GM19193 (cell line): ENCODE results near the gene CELSR1.

Experiments used
- POLR2A ChIP-seq: IDR thresholded peaks from 4 replicates; pipeline ENCODE4 v1.6.1; 2011; ENCODE audit not compliant: insufficient read depth, insufficient read length; ENCODE audit errors: extremely low read depth

CELSR1 gene

GRCh38 chr22:46401370-46401769, 136.1 kb downstream of the CELSR1 start:
- TF ChIP-seq POLR2A = no peak

GRCh38 chr22:46399251-46400024, 138.0 kb downstream of the CELSR1 start:
- no peak for TF ChIP-seq POLR2A

- no peak for TF ChIP-seq POLR2A
Observed at GRCh38 chr22:46397951-46398350, 139.5 kb downstream of the CELSR1 start.

DNA sequence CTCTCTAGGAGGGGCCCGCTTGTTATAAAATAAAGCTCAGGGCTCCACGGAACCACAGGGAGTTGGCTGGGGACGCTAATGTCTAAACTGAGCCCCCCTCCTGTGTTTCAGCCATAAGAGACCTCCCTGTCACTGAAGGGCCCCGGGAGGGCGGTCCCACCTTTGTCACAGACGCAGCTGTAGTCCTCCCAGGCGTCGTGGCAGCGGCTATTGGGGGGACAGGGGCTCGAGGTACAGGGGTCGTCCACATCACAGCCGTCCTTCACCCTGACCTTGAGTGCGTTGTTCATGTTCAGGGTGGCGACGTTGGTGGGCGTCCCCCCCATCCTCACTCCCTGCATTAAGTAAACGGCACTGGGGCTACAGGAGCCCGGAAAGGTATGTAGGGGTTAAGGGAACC, 139.9 kb downstream of the CELSR1 start:
- no peak for TF ChIP-seq POLR2A

- no peak for TF ChIP-seq POLR2A
Observed at GRCh38 chr22:46395145-46395544, 142.3 kb downstream of the CELSR1 start.

DNA sequence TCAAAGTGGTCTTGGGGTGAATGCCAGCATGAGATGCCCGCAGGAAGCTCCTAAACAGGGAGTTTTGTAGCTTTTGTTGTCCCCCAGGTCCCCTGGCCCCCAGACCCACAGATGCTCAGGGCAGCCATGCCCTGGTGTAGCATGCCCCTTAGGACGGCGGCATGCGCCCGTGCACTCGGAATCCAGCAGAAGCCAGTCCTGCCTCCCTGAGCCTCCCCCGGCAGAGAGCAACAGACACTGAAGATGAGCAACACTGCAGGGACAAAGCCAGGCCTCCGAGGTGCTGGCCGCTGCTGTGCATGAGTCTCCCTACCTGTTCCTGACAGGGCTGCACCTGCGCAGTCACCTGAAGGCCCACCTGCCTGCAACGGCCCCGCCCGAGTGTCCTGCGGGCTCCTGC, 142.8 kb downstream of the CELSR1 start:
- no peak for TF ChIP-seq POLR2A

- TF ChIP-seq POLR2A = no peak
Observed at GRCh38 chr22:46393873-46394272, 143.5 kb downstream of the CELSR1 start.

GRCh38 chr22:46392137-46392844, 145.1 kb downstream of the CELSR1 start:
- no peak for TF ChIP-seq POLR2A

GRCh38 chr22:46391486-46392136, 145.8 kb downstream of the CELSR1 start:
- no peak for TF ChIP-seq POLR2A

DNA sequence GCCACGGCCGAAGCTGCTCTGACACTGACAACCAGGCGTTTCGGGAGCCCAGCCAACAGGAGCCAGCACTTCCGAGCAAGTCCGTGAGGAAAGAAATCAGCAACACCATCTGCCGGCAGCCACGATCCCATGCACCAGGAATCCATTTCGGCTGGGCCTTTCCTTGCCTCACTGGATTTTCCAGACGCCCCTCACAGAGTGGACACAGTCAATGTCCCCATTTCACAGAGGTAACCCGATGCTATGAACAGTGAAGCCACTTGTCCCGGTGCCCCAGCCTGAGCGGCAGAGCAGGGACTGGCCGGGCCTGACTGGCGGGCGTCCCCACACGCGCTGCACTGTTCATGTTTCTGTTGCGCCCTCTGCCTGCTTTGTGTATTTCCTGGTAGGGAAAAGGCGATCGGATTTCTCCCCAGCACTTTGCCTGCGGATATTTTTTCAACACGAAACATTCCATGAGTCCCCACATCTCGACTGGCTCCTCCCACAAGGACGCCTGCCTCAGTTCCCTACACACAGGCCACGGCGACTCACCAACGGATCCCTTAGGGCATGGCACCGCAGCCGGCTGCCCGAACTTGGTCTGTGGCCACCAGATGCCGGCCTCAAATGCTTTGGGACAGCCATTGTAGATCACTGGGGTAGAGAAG, 146.6 kb downstream of the CELSR1 start:
- TF ChIP-seq POLR2A = no peak

GRCh38 chr22:46390105-46390651, 147.2 kb downstream of the CELSR1 start:
- no peak for TF ChIP-seq POLR2A

GRCh38 chr22:46389081-46389480, 148.3 kb downstream of the CELSR1 start:
- no peak for TF ChIP-seq POLR2A

GRCh38 chr22:46388647-46389046, 148.8 kb downstream of the CELSR1 start:
- no peak for TF ChIP-seq POLR2A

- TF ChIP-seq POLR2A = no peak
Observed at GRCh38 chr22:46387748-46388147, 149.7 kb downstream of the CELSR1 start.

- no peak for TF ChIP-seq POLR2A
Observed at GRCh38 chr22:46386312-46386711, 151.1 kb downstream of the CELSR1 start.
